Fibroblast of the conjunctiva (primary cell): ENCODE measurements around the gene PRR12.

Experiments used
- DNase-seq: peaks from one replicate; pipeline ENCODE4 v3.0.0-alpha.2; 2010; ENCODE audit warnings: low read depth

The PRR12 gene

DNA sequence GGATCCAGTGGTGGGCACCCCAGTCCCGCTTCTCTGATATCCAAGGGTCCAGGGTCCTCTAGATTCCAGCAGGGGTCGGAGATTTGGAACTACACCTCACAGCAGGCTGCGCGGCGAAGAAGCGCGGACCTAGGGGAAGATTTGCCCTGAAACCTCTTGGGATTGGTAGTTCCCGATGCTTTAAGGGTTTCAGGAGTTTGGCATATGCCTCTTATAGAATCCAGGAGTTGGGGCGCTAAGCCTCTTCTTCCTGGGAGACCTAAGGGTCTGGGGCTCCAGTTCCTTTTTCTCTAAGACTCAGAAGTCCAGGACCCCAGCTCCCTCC is 75.1 kb downstream of the PRR12 start:
- no peak for DNase-seq

DNA sequence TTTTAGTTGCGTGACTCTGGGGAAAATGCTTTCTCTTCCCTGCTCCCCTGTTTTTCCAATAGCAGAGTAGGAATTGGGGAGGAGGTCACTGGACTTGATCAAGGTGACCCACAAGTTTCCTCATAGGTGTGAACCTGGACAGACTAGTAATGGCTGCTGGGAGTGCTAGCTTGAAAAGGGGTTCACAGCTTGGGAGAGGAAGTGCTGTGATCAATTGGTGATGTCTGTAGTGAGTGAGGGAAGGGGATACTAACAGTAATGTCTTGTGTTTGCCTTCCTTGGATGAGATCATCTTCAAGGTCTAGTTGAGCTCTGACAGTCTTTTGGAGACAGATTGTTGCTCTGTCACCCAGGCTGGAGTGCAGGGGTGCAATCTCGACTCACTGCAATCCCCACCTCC is 76.5 kb downstream of the PRR12 start:
- no peak for DNase-seq

GRCh38 chr19:49669516-49669915 is 78.5 kb downstream of the PRR12 start:
- no peak for DNase-seq

- DNase-seq, result peak; percentile 48
These were observed 81.3 kb downstream of the PRR12 start for GRCh38 chr19:49672131-49672919.
